GM12875 (cell line): ENCODE measurements around the gene LPCAT2.

Experiments
- H3K4me3 ChIP-seq: one replicate; pipeline ENCODE4 v1.5.1; 2011; ENCODE audit warnings: low read depth, low read length, control low read depth
- TF ChIP-seq, protein P1 (sequence below): IDR thresholded peaks from 2 replicates; pipeline ENCODE4 v1.5.1; 2011; ENCODE audit warnings: low read depth, mild to moderate bottlenecking, control low read depth, inconsistent platforms, low read length, moderate library complexity, borderline replicate concordance; ENCODE audit not compliant: insufficient read depth

Gene LPCAT2

GRCh38 chr16:55482056-55482455 is 26.8 kb upstream of the LPCAT2 start:
- no peak overlapping the region for H3K4me3 ChIP-seq
- TF ChIP-seq, protein P1, sequence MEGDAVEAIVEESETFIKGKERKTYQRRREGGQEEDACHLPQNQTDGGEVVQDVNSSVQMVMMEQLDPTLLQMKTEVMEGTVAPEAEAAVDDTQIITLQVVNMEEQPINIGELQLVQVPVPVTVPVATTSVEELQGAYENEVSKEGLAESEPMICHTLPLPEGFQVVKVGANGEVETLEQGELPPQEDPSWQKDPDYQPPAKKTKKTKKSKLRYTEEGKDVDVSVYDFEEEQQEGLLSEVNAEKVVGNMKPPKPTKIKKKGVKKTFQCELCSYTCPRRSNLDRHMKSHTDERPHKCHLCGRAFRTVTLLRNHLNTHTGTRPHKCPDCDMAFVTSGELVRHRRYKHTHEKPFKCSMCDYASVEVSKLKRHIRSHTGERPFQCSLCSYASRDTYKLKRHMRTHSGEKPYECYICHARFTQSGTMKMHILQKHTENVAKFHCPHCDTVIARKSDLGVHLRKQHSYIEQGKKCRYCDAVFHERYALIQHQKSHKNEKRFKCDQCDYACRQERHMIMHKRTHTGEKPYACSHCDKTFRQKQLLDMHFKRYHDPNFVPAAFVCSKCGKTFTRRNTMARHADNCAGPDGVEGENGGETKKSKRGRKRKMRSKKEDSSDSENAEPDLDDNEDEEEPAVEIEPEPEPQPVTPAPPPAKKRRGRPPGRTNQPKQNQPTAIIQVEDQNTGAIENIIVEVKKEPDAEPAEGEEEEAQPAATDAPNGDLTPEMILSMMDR: no peak

DNA sequence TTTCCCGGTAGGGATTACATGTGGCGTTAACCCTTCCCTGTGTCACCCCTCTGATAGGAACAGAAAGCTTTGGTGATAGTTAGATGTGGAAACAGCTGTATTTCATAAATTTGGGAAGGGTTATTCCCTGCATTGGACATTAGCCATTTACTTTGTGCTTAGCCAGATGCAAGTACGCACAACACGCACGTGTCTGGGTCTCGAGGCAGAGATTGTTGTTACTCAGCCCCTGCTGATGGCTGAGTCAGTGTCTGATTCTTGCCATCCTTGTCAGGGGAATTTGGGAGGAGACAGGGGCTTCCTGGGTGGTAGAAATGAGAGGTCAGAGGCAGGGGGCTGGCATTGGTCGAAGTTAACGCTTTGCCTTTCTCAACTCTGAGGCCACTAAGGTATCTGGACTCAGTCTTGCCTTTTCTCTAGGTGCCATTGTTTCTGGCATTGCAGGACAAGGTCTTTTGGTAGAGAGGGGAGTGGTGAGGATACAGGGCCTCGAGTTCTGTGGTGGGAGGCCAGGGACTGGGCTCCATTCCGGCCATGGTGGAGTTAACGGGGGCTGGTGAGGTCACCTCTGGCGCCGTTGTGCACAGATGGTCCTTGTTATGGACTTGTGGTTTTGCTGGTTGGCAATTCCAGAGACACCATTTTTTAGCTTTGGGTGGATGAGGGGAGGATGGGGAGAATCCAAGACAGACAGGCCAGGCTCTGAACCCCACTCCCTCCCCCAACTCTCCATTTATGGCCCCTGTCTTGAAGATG is 21.6 kb upstream of the LPCAT2 start:
- TF ChIP-seq, protein P1: no peak

GRCh38 chr16:55488306-55488705 is 20.6 kb upstream of the LPCAT2 start:
- H3K4me3 ChIP-seq: no peak overlapping the region
- TF ChIP-seq, protein P1: no peak

More for the DNA sequence above, 21.6 kb upstream of the LPCAT2 start:
- no peak overlapping the region for H3K4me3 ChIP-seq

DNA sequence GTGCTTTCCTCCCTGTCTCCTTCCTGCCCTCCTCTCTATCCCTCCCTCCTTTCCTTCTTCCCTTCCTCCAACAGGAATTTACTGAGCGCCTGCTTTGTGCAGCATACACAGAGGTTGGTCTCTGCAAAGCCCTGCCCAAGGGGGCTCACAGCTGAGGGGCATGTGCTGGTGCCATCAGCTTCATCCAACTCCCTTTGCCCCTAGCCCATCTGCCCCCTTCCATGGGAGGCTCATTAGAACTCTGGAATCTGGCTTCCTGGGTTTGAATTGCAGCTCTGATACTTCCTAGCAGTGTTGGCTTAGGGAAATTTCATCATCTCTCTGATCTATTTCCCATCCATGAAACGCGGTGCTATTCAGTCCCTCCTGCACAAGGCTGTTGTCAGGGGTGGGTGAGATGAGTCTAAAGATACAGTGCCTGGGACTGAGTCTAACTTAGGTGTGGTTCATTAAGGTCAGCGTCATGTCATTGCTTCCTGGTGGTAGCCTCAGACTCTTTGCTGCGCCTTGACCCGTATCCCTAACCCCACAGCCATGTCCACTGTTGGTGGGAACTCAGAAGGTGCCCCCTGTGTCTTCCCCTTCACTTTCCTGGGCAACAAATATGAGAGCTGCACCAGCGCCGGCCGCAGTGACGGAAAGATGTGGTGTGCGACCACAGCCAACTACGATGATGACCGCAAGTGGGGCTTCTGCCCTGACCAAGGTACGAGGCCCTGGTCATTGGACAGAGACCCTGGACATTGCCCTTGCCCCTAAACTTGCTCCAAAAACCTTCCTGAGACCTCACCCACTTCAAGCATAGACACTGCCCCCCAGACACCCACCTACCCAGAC is 19.5 kb upstream of the LPCAT2 start:
- no peak overlapping the region for H3K4me3 ChIP-seq
- TF ChIP-seq, protein P1: no peak

GRCh38 chr16:55489956-55490265 is 19.0 kb upstream of the LPCAT2 start:
- H3K4me3 ChIP-seq: no peak overlapping the region
- TF ChIP-seq, protein P1: no peak

- TF ChIP-seq, protein P1: no peak
- no peak overlapping the region for H3K4me3 ChIP-seq
Measured at GRCh38 chr16:55490301-55490700, 18.6 kb upstream of the LPCAT2 start.
